ENCODE measurements around the gene TMEM86B.

TMEM86B gene

DNA sequence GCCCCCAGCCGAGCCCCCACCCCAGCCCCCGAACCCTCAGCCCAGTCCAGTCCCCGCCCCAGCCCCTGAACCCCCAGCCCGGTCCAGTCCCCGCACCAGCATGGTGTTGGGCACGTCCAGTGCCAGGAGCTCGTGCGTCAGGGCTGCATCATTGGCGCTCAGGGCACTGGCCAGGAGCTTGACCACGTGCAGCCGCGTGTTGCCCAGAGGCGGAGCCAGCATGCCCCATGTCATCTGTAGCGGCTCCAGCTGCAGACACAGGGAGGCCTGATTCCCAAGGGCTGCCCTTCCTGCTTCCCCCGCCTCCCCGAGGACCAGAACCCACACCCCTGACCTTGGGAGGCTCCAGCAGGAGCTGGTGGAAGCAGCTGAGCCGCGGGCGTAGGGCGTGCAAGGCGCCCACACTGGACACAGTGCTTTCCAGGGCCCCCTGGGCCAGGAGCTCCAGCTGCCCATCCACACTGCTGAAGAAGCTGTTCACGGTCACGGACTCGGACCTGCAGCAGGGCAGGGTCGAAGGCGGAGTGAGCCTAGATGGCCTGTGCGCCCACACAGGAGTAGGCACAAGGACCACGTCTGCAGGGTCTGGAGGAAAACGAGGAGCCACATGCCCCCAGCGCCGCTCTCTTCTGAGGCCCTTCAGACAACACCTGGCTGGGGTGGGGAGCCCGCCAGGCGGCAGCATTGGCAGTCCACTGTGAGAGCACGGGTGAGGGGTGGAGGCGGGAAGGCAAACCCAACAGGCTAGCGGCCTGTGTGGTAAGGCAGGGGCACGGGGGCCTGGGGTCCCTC is 12.8 kb upstream of the TMEM86B start:
- H3K4me1 ChIP-seq (ENCODE audit: control insufficient read depth, insufficient read depth, low read length): no peaks in the 10 kb centered on the region
- TF ChIP-seq ZBTB20 (tag by site-specific recombination; IDR thresholded peaks at IDR 0.05) (no peak), ZNF571 (tag by site-specific recombination; IDR thresholded peaks at IDR 0.05) (no peak), GLI4 (tag by site-specific recombination; IDR thresholded peaks at IDR 0.05) (no peak)
- TF ChIP-seq, protein P1, sequence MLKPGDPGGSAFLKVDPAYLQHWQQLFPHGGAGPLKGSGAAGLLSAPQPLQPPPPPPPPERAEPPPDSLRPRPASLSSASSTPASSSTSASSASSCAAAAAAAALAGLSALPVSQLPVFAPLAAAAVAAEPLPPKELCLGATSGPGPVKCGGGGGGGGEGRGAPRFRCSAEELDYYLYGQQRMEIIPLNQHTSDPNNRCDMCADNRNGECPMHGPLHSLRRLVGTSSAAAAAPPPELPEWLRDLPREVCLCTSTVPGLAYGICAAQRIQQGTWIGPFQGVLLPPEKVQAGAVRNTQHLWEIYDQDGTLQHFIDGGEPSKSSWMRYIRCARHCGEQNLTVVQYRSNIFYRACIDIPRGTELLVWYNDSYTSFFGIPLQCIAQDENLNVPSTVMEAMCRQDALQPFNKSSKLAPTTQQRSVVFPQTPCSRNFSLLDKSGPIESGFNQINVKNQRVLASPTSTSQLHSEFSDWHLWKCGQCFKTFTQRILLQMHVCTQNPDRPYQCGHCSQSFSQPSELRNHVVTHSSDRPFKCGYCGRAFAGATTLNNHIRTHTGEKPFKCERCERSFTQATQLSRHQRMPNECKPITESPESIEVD (tag by site-specific recombination; IDR thresholded peaks at IDR 0.05): no peak
- TF ChIP-seq, protein P2, sequence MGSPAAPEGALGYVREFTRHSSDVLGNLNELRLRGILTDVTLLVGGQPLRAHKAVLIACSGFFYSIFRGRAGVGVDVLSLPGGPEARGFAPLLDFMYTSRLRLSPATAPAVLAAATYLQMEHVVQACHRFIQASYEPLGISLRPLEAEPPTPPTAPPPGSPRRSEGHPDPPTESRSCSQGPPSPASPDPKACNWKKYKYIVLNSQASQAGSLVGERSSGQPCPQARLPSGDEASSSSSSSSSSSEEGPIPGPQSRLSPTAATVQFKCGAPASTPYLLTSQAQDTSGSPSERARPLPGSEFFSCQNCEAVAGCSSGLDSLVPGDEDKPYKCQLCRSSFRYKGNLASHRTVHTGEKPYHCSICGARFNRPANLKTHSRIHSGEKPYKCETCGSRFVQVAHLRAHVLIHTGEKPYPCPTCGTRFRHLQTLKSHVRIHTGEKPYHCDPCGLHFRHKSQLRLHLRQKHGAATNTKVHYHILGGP (tag by site-specific recombination; IDR thresholded peaks at IDR 0.05): no peak
- CTCF ChIA-PET: interaction anchor here (0.6 to 0.9 kb wide), 2 partner anchors 27 to 764 kb away, joined by 3 read pairs; no protein-coding TSS in a partner anchor
- no peaks in the 10 kb centered on the region for H3K9me3 ChIP-seq (ENCODE audit: control insufficient read depth, insufficient read depth, low read depth, low read length)
- H3K27ac ChIP-seq (ENCODE audit: extremely low read depth, low read depth, low read length): no peak overlapping the region
- POLR2A ChIA-PET: interaction anchor here (0.5 to 0.6 kb wide), 2 partner anchors 34 to 182 kb away, joined by 3 read pairs; no protein-coding TSS in a partner anchor
- H3K36me3 ChIP-seq (ENCODE audit: control insufficient read depth in 2 of 2, insufficient read depth in 1 of 2, low read length in 2 of 2): peaks cover 50 to 95% of the 10 kb centered on the region in 2 experiments
- H3K4me3 ChIP-seq (ENCODE audit: low read depth, low read length): no peak overlapping the region

DNA sequence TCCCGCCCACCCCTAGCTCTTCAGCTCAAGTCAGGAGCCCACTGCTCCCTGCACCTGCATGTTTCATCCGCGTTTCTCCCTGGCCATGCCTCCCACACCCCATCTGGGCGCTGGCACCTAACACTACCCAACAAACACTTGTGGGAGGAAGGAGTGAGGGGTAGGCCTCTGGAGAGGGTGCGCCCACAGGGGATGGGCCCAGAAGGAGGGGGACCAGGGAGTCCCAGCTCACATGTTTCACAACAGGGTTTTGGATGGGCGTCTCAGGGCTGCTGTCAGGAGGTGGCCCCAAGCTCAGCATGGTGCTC is 12.1 kb upstream of the TMEM86B start:
- H3K4me1 ChIP-seq (ENCODE audit: control insufficient read depth, insufficient read depth, low read length): no peaks in the 10 kb centered on the region
- no peak overlapping the region for H3K27ac ChIP-seq (ENCODE audit: extremely low read depth, low read depth, low read length)
- no peak overlapping the region for H3K4me3 ChIP-seq (ENCODE audit: low read depth, low read length)
- ChIA-PET CTCF (no interaction called here), POLR2A (no interaction called here)
- H3K36me3 ChIP-seq (ENCODE audit: control insufficient read depth in 2 of 2, insufficient read depth in 1 of 2, low read length in 2 of 2): peaks cover 50 to 94% of the 10 kb centered on the region in 2 experiments
- no peaks in the 10 kb centered on the region for H3K9me3 ChIP-seq (ENCODE audit: control insufficient read depth, insufficient read depth, low read depth, low read length)
- no peak for TF ChIP-seq ZNF23 (tag by site-specific recombination; IDR thresholded peaks at IDR 0.05; ENCODE audit: borderline replicate concordance)
- peak; percentile 31 for TF ChIP-seq ZFHX2 (tag by site-specific recombination; conservative IDR thresholded peaks at IDR 0.05)
- TF ChIP-seq EGR2 (tag by site-specific recombination; IDR thresholded peaks at IDR 0.05; ENCODE audit: low read depth): peak; percentile 68

DNA sequence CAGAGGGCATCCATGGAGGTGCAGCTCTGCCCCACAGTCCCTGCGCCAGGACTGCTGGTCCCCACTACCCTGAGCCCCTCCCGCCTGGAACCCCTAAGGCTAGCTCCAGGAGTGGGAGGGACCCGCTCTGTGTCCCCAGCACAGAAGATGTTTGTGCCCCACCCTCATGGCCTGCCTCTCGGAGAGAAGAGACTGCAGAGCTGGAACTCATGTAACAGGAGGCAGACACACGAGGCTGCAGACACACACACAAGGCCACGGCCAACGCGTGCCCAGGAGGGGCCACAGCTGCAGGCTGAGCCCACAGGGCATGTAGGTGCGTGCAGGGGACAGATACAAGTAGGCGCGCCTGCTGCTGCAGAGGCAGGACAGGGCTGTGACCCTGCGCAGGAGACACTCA is 10.4 kb upstream of the TMEM86B start:
- ChIA-PET POLR2A (interaction anchor here (0.5 kb wide), 1 partner anchor 778 kb away, joined by 3 read pairs; no protein-coding TSS in a partner anchor), CTCF (interaction anchor here (0.5 to 0.8 kb wide), 2 partner anchors 17 to 37 kb away, joined by 3 read pairs; no protein-coding TSS in a partner anchor)
- peaks cover 39 to 90% of the 10 kb centered on the region in 2 experiments for H3K36me3 ChIP-seq (ENCODE audit: control insufficient read depth in 2 of 2, insufficient read depth in 1 of 2, low read length in 2 of 2)
- no peaks in the 10 kb centered on the region for H3K4me1 ChIP-seq (ENCODE audit: control insufficient read depth, insufficient read depth, low read length)
- no peaks in the 10 kb centered on the region for H3K9me3 ChIP-seq (ENCODE audit: control insufficient read depth, insufficient read depth, low read depth, low read length)
- no peak overlapping the region for H3K27ac ChIP-seq (ENCODE audit: extremely low read depth, low read depth, low read length)
- H3K4me3 ChIP-seq (ENCODE audit: low read depth, low read length): no peak overlapping the region
- TF ChIP-seq ZBTB1 (tag by site-specific recombination; IDR thresholded peaks at IDR 0.05): no peak
- no peak for TF ChIP-seq KLF16 (tag by site-specific recombination; IDR thresholded peaks at IDR 0.05)
- TF ChIP-seq OVOL3 (tag by site-specific recombination; IDR thresholded peaks at IDR 0.05): no peak
- TF ChIP-seq ZFHX2 (tag by site-specific recombination; conservative IDR thresholded peaks at IDR 0.05): no peak
- no peak for TF ChIP-seq GLI2 (tag by site-specific recombination; IDR thresholded peaks at IDR 0.05; ENCODE audit: borderline replicate concordance, low read depth)
- TF ChIP-seq ZNF626 (tag by site-specific recombination; IDR thresholded peaks at IDR 0.05): no peak
- no peak for TF ChIP-seq ZNF211 (tag by site-specific recombination; IDR thresholded peaks at IDR 0.05; ENCODE audit: low read depth)
- TF ChIP-seq, protein P3, sequence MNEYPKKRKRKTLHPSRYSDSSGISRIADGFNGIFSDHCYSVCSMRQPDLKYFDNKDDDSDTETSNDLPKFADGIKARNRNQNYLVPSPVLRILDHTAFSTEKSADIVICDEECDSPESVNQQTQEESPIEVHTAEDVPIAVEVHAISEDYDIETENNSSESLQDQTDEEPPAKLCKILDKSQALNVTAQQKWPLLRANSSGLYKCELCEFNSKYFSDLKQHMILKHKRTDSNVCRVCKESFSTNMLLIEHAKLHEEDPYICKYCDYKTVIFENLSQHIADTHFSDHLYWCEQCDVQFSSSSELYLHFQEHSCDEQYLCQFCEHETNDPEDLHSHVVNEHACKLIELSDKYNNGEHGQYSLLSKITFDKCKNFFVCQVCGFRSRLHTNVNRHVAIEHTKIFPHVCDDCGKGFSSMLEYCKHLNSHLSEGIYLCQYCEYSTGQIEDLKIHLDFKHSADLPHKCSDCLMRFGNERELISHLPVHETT (tag by site-specific recombination; IDR thresholded peaks at IDR 0.05): no peak
- TF ChIP-seq ZNF544 (tag by site-specific recombination; IDR thresholded peaks at IDR 0.05): no peak
- TF ChIP-seq ZNF571 (tag by site-specific recombination; IDR thresholded peaks at IDR 0.05): no peak
- TF ChIP-seq, protein P4, sequence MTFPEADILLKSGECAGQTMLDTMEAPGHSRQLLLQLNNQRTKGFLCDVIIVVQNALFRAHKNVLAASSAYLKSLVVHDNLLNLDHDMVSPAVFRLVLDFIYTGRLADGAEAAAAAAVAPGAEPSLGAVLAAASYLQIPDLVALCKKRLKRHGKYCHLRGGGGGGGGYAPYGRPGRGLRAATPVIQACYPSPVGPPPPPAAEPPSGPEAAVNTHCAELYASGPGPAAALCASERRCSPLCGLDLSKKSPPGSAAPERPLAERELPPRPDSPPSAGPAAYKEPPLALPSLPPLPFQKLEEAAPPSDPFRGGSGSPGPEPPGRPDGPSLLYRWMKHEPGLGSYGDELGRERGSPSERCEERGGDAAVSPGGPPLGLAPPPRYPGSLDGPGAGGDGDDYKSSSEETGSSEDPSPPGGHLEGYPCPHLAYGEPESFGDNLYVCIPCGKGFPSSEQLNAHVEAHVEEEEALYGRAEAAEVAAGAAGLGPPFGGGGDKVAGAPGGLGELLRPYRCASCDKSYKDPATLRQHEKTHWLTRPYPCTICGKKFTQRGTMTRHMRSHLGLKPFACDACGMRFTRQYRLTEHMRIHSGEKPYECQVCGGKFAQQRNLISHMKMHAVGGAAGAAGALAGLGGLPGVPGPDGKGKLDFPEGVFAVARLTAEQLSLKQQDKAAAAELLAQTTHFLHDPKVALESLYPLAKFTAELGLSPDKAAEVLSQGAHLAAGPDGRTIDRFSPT (tag by site-specific recombination; IDR thresholded peaks at IDR 0.05): no peak
- TF ChIP-seq, protein P5, sequence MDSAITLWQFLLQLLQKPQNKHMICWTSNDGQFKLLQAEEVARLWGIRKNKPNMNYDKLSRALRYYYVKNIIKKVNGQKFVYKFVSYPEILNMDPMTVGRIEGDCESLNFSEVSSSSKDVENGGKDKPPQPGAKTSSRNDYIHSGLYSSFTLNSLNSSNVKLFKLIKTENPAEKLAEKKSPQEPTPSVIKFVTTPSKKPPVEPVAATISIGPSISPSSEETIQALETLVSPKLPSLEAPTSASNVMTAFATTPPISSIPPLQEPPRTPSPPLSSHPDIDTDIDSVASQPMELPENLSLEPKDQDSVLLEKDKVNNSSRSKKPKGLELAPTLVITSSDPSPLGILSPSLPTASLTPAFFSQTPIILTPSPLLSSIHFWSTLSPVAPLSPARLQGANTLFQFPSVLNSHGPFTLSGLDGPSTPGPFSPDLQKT (IDR thresholded peaks at IDR 0.05; ENCODE audit: borderline replicate concordance, low read depth, low read length): no peak
- TF ChIP-seq, protein P6, sequence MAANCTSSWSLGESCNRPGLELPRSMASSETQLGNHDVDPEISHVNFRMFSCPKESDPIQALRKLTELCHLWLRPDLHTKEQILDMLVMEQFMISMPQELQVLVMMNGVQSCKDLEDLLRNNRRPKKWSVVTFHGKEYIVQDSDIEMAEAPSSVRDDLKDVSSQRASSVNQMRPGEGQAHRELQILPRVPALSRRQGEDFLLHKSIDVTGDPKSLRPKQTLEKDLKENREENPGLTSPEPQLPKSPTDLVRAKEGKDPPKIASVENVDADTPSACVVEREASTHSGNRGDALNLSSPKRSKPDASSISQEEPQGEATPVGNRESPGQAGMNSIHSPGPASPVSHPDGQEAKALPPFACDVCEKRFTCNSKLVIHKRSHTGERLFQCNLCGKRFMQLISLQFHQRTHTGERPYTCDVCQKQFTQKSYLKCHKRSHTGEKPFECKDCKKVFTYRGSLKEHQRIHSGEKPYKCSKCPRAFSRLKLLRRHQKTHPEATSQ (tag by site-specific recombination; IDR thresholded peaks at IDR 0.05): no peak
- no peak for TF ChIP-seq TCF7L2 (IDR thresholded peaks at IDR 0.05; ENCODE audit: borderline replicate concordance, low read depth, low read length)
- TF ChIP-seq GLI4 (tag by site-specific recombination; IDR thresholded peaks at IDR 0.05): no peak
